Smooth muscle cell (in vitro differentiated cells): Measurements from ENCODE around the gene CHST15. TPM values are rescaled to one million over a fixed set of nuclear protein-coding genes. Genes with fewer than 3 reads are reported as not detected.

Source experiments
- DNase-seq: peaks from one replicate; lab custom pipeline; 2025; ENCODE audit not compliant: unreplicated experiment; lab: John Stamatoyannopoulos, UW
- H2AFZ ChIP-seq: fragments of 200-600 bp; sonication (generic); 2 replicates; pipeline ENCODE4 v1.6.0; 2016; ENCODE audit warnings: antibody characterized with exemption, low read depth, mild to moderate bottlenecking
- H3F3A ChIP-seq: fragments of 200-600 bp; sonication (generic); 2 replicates; pipeline ENCODE4 v1.6.0; 2017; ENCODE audit warnings: antibody characterized with exemption, low read depth
- H3K27ac ChIP-seq: fragments of 200-600 bp; sonication (generic); 2 replicates; pipeline ENCODE4 v1.5.1; 2016; ENCODE audit warnings: low read depth, mild to moderate bottlenecking
- H3K27me3 ChIP-seq: fragments of 200-600 bp; sonication (generic); 2 replicates; pipeline ENCODE4 v1.6.1; 2016; ENCODE audit warnings: low read depth, mild to moderate bottlenecking
- H3K36me3 ChIP-seq: fragments of 200-600 bp; sonication (generic); 2 replicates; pipeline ENCODE4 v1.5.1; 2016; ENCODE audit warnings: low read depth
- H3K4me1 ChIP-seq: fragments of 200-600 bp; sonication (generic); 2 replicates; pipeline ENCODE4 v1.5.1; 2016; ENCODE audit warnings: low read depth
- H3K4me2 ChIP-seq: fragments of 200-600 bp; sonication (generic); 2 replicates; pipeline ENCODE4 v1.6.0; 2016; ENCODE audit warnings: mild to moderate bottlenecking
- H3K4me3 ChIP-seq: fragments of 200-600 bp; sonication (generic); 2 replicates; pipeline ENCODE4 v1.5.1; 2016; ENCODE audit warnings: mild to moderate bottlenecking
- H3K79me2 ChIP-seq: fragments of 200-600 bp; sonication (generic); 2 replicates; pipeline ENCODE4 v1.6.0; 2016; ENCODE audit warnings: low read depth, mild to moderate bottlenecking
- H3K9ac ChIP-seq: fragments of 200-600 bp; sonication (generic); 2 replicates; pipeline ENCODE4 v1.6.0; 2016; ENCODE audit warnings: low read depth
- H3K9me3 ChIP-seq: fragments of 200-600 bp; sonication (generic); replicated peaks from 2 replicates; pipeline ENCODE4 v1.5.1; 2016; ENCODE audit warnings: low read depth
- H4K20me1 ChIP-seq: fragments of 200-600 bp; sonication (generic); 2 replicates; pipeline ENCODE4 v1.6.0; 2016; ENCODE audit warnings: low read depth
- WGBS: methylation state at CpG from one replicate; pipeline ENCODE4 v1.1.7; 2016; ENCODE audit warnings: low lambda C conversion rate; 5-methylcytosine and 5-hydroxymethylcytosine counted together
- polyA plus RNA-seq: library from polyadenylated mRNA; unstranded; fragments of >200 nt; fragmentation: Nextera tagmentation; extraction: Ambion mirVana; gene quantifications from 2 replicates; pipeline ENCODE4 v1.2.1, GENCODE V29; 2016
- total RNA-seq: library from RNA; depleted of rRNA; stranded (reverse); fragments of >200 nt; gene quantifications from 2 replicates; pipeline ENCODE4 v1.2.3, GENCODE V29; 2014
- TF ChIP-seq, protein P1 (sequence below): fragments of 200-600 bp; sonication (generic); IDR thresholded peaks from 2 replicates; pipeline ENCODE4 v1.5.1; 2017; ENCODE audit warnings: borderline replicate concordance, mild to moderate bottlenecking, antibody characterized with exemption; ENCODE audit not compliant: insufficient read depth, poor library complexity, severe bottlenecking

Gene CHST15, protein sequence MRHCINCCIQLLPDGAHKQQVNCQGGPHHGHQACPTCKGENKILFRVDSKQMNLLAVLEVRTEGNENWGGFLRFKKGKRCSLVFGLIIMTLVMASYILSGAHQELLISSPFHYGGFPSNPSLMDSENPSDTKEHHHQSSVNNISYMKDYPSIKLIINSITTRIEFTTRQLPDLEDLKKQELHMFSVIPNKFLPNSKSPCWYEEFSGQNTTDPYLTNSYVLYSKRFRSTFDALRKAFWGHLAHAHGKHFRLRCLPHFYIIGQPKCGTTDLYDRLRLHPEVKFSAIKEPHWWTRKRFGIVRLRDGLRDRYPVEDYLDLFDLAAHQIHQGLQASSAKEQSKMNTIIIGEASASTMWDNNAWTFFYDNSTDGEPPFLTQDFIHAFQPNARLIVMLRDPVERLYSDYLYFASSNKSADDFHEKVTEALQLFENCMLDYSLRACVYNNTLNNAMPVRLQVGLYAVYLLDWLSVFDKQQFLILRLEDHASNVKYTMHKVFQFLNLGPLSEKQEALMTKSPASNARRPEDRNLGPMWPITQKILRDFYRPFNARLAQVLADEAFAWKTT
- total RNA-seq (20.4 and 30.3 TPM in 2 replicates), polyA plus RNA-seq (11.4 and 14.1 TPM in 2 replicates)

DNA sequence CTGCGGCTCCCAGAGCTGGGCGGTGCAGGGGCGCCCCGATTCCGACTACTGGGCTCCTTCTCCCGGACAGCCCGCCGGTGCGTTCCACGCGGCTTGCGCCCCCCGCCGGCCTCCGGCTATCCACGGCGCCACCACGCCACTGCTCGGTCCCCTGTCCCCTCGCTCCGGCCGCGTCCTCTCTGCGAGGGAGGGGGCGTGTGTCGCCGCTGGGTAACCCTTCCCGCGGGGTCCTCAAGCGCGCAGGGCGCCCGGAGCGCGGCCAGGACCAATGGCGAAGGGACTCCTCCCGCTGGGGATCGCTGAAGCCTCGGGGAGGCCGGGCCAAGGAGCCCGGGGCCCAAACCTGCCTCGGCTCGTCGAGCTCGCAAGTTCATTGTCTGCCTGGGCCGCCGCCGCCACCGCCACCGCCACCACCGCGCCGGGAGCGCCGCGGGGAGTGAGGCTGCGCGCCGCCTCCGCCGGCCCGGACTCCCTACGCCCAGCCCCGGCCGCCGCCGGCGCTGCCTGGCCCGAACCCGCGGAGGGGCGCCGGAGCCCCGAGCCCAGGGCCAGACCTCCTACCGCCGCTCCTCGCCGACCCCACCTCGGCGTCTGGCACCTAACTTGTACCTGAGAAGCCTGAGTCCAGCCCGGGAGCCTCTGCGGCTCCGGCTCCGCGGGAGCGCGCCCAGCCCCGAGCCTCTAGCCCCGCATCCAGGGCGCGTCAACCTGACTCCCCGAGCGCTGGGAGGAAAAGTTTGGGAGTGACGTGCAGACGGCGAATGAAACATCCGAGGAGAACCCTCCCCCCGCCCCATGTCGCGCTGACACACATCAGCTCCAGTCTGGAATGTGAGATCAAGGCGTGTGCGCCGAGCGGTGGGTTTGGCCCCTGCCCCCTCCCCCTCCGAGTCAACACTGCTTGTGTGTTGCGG, at the start of gene CHST15:
TSS of gene CHST15 (minus strand) at position 739 of the 914 bp plus-strand sequence. CDS start 47,386 bp downstream, outside the sequence.
- TF ChIP-seq, protein P1, sequence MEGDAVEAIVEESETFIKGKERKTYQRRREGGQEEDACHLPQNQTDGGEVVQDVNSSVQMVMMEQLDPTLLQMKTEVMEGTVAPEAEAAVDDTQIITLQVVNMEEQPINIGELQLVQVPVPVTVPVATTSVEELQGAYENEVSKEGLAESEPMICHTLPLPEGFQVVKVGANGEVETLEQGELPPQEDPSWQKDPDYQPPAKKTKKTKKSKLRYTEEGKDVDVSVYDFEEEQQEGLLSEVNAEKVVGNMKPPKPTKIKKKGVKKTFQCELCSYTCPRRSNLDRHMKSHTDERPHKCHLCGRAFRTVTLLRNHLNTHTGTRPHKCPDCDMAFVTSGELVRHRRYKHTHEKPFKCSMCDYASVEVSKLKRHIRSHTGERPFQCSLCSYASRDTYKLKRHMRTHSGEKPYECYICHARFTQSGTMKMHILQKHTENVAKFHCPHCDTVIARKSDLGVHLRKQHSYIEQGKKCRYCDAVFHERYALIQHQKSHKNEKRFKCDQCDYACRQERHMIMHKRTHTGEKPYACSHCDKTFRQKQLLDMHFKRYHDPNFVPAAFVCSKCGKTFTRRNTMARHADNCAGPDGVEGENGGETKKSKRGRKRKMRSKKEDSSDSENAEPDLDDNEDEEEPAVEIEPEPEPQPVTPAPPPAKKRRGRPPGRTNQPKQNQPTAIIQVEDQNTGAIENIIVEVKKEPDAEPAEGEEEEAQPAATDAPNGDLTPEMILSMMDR: peak; percentile 22
- Histone ChIP-seq H3K27me3 (peaks cover 10% of the 10 kb centered on the region), H3K79me2 (peaks cover 6% of the 10 kb centered on the region), H3K4me1 (peaks cover 4% of the 10 kb centered on the region), H3K9me3 (no peaks in the 10 kb centered on the region), H3F3A (no peaks in the 10 kb centered on the region), H3K27ac (peak within 1 kb of the TSS; percentile 71), H3K4me3 (peak within 1 kb of the TSS; percentile 79), H4K20me1 (peaks cover 40% of the 10 kb centered on the region), H3K36me3 (no peaks in the 10 kb centered on the region), H3K4me2 (peak within 1 kb of the TSS; percentile 96), H3K9ac (peak within 1 kb of the TSS; percentile 85), H2AFZ (peak within 1 kb of the TSS; percentile 73)
- 1% methylated on average over 73 of the region's 106 CpGs for WGBS
- no peak for DNase-seq

DNA sequence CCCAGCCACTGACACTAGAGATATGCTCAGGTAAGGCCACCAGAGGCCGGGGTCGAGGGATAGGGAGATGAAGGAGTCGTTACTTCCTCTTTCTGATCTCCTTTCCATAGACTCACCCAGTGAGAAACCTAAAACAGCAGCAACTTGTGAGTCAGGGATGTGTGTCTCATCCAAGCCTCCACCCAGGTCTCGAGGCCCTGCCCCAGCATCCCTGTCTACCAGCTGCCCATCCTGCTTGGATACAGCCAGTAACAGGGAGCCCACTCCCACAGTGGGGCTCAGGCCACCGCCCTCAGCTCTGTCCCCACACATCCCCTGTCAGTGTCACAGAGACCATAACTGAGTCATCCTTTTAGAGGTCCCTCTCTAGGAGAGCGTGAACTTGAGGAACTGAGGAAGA, 49.6 kb upstream of the CHST15 start:
- H3K4me3 ChIP-seq: no peak overlapping the region
- no peak overlapping the region for H2AFZ ChIP-seq
- no peaks in the 10 kb centered on the region for H3K79me2 ChIP-seq
- H3K36me3 ChIP-seq: no peaks in the 10 kb centered on the region
- H3F3A ChIP-seq: peaks cover 3% of the 10 kb centered on the region
- no peaks in the 10 kb centered on the region for H3K9me3 ChIP-seq
- 88% methylated on average over 6 of the region's 6 CpGs for WGBS
- H4K20me1 ChIP-seq: no peaks in the 10 kb centered on the region
- peak overlapping the region; percentile 69 for H3K4me2 ChIP-seq
- H3K9ac ChIP-seq: no peak overlapping the region
- H3K27me3 ChIP-seq: no peaks in the 10 kb centered on the region
- no peak for DNase-seq
- H3K4me1 ChIP-seq: no peaks in the 10 kb centered on the region
- TF ChIP-seq, protein P1: no peak
- H3K27ac ChIP-seq: peak overlapping the region; percentile 45

DNA sequence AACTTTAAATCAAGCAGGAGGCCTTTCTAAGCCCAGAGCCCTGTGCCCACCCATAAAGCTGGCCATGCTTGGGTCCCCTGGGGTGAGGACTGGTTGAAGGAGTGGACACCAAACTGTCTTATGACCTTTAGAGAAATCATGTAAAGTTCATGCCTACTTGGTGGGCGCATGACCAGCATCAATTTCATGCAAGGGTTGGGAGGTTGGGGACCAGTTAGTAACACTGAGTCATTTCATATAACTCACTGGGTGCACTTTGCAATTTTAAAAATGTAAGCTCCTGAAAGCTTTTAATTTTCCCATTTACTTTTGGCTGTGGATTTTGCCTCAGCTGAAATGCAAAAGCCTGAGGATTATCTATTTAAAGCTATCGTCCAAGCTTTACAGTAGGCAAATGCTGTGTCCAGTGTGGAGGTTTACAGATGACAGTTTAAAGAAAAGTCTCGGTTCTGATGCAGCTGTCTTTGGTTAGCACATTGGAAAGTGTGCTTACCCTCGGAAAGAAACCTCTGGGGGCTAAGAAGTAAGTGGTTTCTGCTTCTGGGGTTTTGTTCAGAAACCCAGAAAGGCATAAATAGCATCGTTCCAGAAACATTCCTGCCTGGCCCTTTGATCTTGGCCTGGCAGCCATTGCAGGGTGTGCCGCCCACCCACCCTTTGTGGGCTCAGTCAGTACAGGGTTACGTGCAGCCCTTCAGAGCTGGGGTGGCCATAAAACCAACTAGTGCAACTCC, 48.8 kb upstream of the CHST15 start:
- H3K4me2 ChIP-seq: peak overlapping the region; percentile 69
- WGBS: 38% methylated on average over 7 of the region's 7 CpGs

More for the DNA sequence above, 48.8 kb upstream of the CHST15 start:
- TF ChIP-seq, protein P1: no peak
- no peak for DNase-seq
- Histone ChIP-seq H3K9ac (no peak overlapping the region), H3K4me3 (no peak overlapping the region), H3K27me3 (no peaks in the 10 kb centered on the region), H3F3A (peaks cover 3% of the 10 kb centered on the region), H3K9me3 (no peaks in the 10 kb centered on the region), H3K36me3 (no peaks in the 10 kb centered on the region), H3K27ac (peak overlapping the region; percentile 45), H4K20me1 (no peaks in the 10 kb centered on the region), H3K79me2 (no peaks in the 10 kb centered on the region), H2AFZ (peak overlapping the region; percentile 24), H3K4me1 (no peaks in the 10 kb centered on the region)
